Astrocyte (in vitro differentiated cells and primary cell): ENCODE measurements around the gene FRMD4A. TPM values are rescaled to one million over a fixed set of nuclear protein-coding genes. Genes with fewer than 3 reads are reported as not detected.

ENCODE experiments used
- DNase-seq: peaks from one replicate; pipeline ENCODE4 v3.0.0-alpha.2; 2010; ENCODE audit warnings: low read depth
- FAIRE-seq: peaks from 2 replicates; lab custom pipeline; 2011; peaks lifted over from hg19 to GRCh38; lab: Jason Lieb, UNC
- H2AFZ ChIP-seq: 2 replicates; pipeline ENCODE4 v1.6.0; 2012; ENCODE audit warnings: low read depth, low read length, inconsistent platforms
- H3K27ac ChIP-seq: 2 replicates; pipeline ENCODE4 v1.5.1; 2011; ENCODE audit warnings: low read depth, low read length, inconsistent platforms
- H3K27me3 ChIP-seq: 2 replicates; pipeline ENCODE4 v1.6.0; 2011; ENCODE audit warnings: low read length, inconsistent platforms; ENCODE audit not compliant: insufficient read depth
- H3K36me3 ChIP-seq: 2 replicates; pipeline ENCODE4 v1.5.1; 2011; ENCODE audit warnings: low read length, inconsistent platforms; ENCODE audit not compliant: insufficient read depth
- H3K4me1 ChIP-seq: 2 replicates; pipeline ENCODE4 v1.5.1; 2011; ENCODE audit warnings: low read length, inconsistent platforms; ENCODE audit not compliant: insufficient read depth
- H3K4me2 ChIP-seq: 2 replicates; pipeline ENCODE4 v1.6.0; 2012; ENCODE audit warnings: low read length, inconsistent platforms
- H3K4me3 ChIP-seq: 2 replicates; pipeline ENCODE4 v1.5.1; 2011; ENCODE audit warnings: low read depth, mild to moderate bottlenecking, low read length, inconsistent platforms; ENCODE audit not compliant: insufficient read depth
- H3K79me2 ChIP-seq: 2 replicates; pipeline ENCODE4 v1.6.0; 2012; ENCODE audit warnings: mild to moderate bottlenecking, low read length, inconsistent platforms; ENCODE audit not compliant: insufficient read depth
- H3K9ac ChIP-seq: 2 replicates; pipeline ENCODE4 v1.6.0; 2012; ENCODE audit warnings: mild to moderate bottlenecking, low read length, inconsistent platforms
- H3K9me3 ChIP-seq: 2 replicates; pipeline ENCODE4 v1.5.1; 2012; ENCODE audit warnings: low read depth, mild to moderate bottlenecking, low read length, inconsistent platforms; ENCODE audit not compliant: insufficient read depth
- H4K20me1 ChIP-seq: 2 replicates; pipeline ENCODE4 v1.6.0; 2012; ENCODE audit warnings: low read length, inconsistent platforms; ENCODE audit not compliant: insufficient read depth
- H3K27ac Mint-ChIP-seq: one replicate; pipeline ENCODE4 v1.8.0; 2021; ENCODE audit warnings: mild to moderate bottlenecking, mixed read lengths; ENCODE audit not compliant: unreplicated experiment
- H3K27me3 Mint-ChIP-seq: one replicate; pipeline ENCODE4 v1.8.0; 2021; ENCODE audit warnings: low read depth, mixed read lengths; ENCODE audit not compliant: unreplicated experiment
- H3K36me3 Mint-ChIP-seq: one replicate; pipeline ENCODE4 v1.8.0; 2021; ENCODE audit warnings: low read depth, mixed read lengths; ENCODE audit not compliant: unreplicated experiment
- H3K4me1 Mint-ChIP-seq: one replicate; pipeline ENCODE4 v1.8.0; 2021; ENCODE audit warnings: low read depth, mixed read lengths; ENCODE audit not compliant: unreplicated experiment
- H3K4me3 Mint-ChIP-seq: one replicate; pipeline ENCODE4 v1.8.0; 2021; ENCODE audit warnings: mild to moderate bottlenecking, moderate library complexity, mixed read lengths; ENCODE audit not compliant: unreplicated experiment
- H3K9me3 Mint-ChIP-seq: one replicate; pipeline ENCODE4 v1.8.0; 2021; ENCODE audit warnings: mild to moderate bottlenecking, mixed read lengths; ENCODE audit not compliant: unreplicated experiment
- EZH2 ChIP-seq: IDR thresholded peaks from 2 replicates; pipeline ENCODE4 v1.6.1; 2012; ENCODE audit warnings: mild to moderate bottlenecking, low read length, inconsistent platforms; ENCODE audit not compliant: insufficient read depth
- total RNA-seq: library from RNA; stranded (reverse); gene quantifications from 2 replicates; pipeline ENCODE4 v1.2.1, GENCODE V29; 2021
- TF ChIP-seq, protein P1 (sequence below): IDR thresholded peaks from 2 replicates; pipeline ENCODE4 v1.5.1; 2011; ENCODE audit warnings: low read depth, mild to moderate bottlenecking, inconsistent platforms, low read length, moderate library complexity; ENCODE audit not compliant: insufficient read depth

FRMD4A gene
- total RNA-seq, 1 donor from 2014 or later, result 82.5 TPM

GRCh38 chr10:13991353-13991752 is 339.4 kb downstream of the FRMD4A start:
- H3K4me1 ChIP-seq, result peaks cover 42% of the 10 kb centered on the region
- DNase-seq (no peak), FAIRE-seq (no peak)
- H3K27ac Mint-ChIP-seq, result no peak overlapping the region
- peak overlapping the region; percentile 62 for H3K27ac ChIP-seq
- no peak overlapping the region for H3K4me3 Mint-ChIP-seq
- H3K27me3 Mint-ChIP-seq, result no peaks in the 10 kb centered on the region
- peaks cover 43% of the 10 kb centered on the region for H3K4me1 Mint-ChIP-seq
- H4K20me1 ChIP-seq, result no peaks in the 10 kb centered on the region
- peak overlapping the region; percentile 72 for H3K4me2 ChIP-seq
- H2AFZ ChIP-seq, result peak overlapping the region; percentile 11
- peak overlapping the region; percentile 63 for H3K9ac ChIP-seq
- H3K36me3 Mint-ChIP-seq, result no peaks in the 10 kb centered on the region
- no peak for TF ChIP-seq EZH2
- TF ChIP-seq, protein P1, sequence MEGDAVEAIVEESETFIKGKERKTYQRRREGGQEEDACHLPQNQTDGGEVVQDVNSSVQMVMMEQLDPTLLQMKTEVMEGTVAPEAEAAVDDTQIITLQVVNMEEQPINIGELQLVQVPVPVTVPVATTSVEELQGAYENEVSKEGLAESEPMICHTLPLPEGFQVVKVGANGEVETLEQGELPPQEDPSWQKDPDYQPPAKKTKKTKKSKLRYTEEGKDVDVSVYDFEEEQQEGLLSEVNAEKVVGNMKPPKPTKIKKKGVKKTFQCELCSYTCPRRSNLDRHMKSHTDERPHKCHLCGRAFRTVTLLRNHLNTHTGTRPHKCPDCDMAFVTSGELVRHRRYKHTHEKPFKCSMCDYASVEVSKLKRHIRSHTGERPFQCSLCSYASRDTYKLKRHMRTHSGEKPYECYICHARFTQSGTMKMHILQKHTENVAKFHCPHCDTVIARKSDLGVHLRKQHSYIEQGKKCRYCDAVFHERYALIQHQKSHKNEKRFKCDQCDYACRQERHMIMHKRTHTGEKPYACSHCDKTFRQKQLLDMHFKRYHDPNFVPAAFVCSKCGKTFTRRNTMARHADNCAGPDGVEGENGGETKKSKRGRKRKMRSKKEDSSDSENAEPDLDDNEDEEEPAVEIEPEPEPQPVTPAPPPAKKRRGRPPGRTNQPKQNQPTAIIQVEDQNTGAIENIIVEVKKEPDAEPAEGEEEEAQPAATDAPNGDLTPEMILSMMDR, result no peak
- H3K4me3 ChIP-seq, result peak overlapping the region; percentile 13
- H3K36me3 ChIP-seq, result no peaks in the 10 kb centered on the region
- no peaks in the 10 kb centered on the region for H3K9me3 Mint-ChIP-seq
- no peaks in the 10 kb centered on the region for H3K27me3 ChIP-seq
- no peaks in the 10 kb centered on the region for H3K79me2 ChIP-seq
- no peaks in the 10 kb centered on the region for H3K9me3 ChIP-seq

DNA sequence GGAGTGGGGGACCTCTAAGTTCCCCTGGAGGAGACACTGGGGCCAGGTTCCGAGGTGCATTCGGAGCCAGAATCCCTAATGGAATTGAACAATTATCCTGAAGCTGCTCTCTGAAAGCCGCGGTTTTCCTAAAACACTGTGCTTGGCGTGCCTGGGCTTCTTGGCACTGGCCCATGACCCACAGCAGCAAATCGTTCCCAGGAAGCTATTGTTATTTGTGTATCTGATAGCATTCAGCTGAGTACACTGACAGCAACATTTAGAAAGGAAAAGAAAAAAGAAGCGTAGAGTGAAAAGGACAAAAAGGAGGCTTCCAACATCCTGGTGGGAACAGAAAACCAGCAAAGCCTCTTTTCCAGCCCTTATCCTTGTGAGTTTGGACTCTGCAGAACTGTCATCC is 339.8 kb downstream of the FRMD4A start:
- TF ChIP-seq, protein P1, result no peak
- H4K20me1 ChIP-seq, result no peaks in the 10 kb centered on the region
- Mint-ChIP-seq H3K27ac (peak overlapping the region; percentile 28), H3K4me3 (no peak overlapping the region), H3K9me3 (no peaks in the 10 kb centered on the region), H3K36me3 (no peaks in the 10 kb centered on the region), H3K4me1 (peaks cover 43% of the 10 kb centered on the region), H3K27me3 (no peaks in the 10 kb centered on the region)
- DNase-seq (peak; percentile 80), FAIRE-seq (no peak)
- H3K4me3 ChIP-seq, result peak overlapping the region; percentile 13
- H3K27me3 ChIP-seq, result no peaks in the 10 kb centered on the region
- H3K27ac ChIP-seq, result peak overlapping the region; percentile 62
- H3K4me1 ChIP-seq, result peaks cover 42% of the 10 kb centered on the region
- no peaks in the 10 kb centered on the region for H3K36me3 ChIP-seq
- no peaks in the 10 kb centered on the region for H3K79me2 ChIP-seq
- peak overlapping the region; percentile 72 for H3K4me2 ChIP-seq
- no peaks in the 10 kb centered on the region for H3K9me3 ChIP-seq
- peak overlapping the region; percentile 63 for H3K9ac ChIP-seq
- peak overlapping the region; percentile 11 for H2AFZ ChIP-seq

DNA sequence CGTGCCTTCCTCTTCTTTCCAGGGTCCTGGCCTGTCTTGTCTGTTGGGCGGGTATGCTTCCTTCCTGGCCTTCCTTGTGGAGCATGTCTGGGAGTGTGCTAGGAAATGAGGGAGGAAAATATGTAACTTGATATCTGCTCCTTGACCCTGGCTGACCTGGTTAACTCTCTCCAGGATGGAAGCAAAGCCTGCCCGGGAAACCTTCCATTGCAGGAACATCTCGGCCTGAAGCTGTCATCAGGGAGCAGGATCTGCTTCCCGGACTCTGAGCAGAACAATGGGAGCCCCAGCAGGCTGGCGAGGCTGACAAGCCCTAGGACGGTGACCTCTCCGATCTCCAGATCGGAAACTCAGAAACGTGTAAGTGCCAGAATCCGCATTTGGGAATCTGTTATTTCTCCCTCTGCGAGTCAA is 340.3 kb downstream of the FRMD4A start:
- Histone ChIP-seq H4K20me1 (no peaks in the 10 kb centered on the region), H3K79me2 (no peaks in the 10 kb centered on the region), H3K4me3 (no peak overlapping the region), H3K9ac (peak overlapping the region; percentile 63), H3K4me1 (peaks cover 47% of the 10 kb centered on the region), H3K27me3 (no peaks in the 10 kb centered on the region), H3K9me3 (no peaks in the 10 kb centered on the region), H3K27ac (peak overlapping the region; percentile 62), H3K36me3 (no peaks in the 10 kb centered on the region), H2AFZ (peak overlapping the region; percentile 11), H3K4me2 (peak overlapping the region; percentile 72)
- H3K4me1 Mint-ChIP-seq, result peaks cover 43% of the 10 kb centered on the region
- H3K27me3 Mint-ChIP-seq, result no peaks in the 10 kb centered on the region
- no peak overlapping the region for H3K4me3 Mint-ChIP-seq
- DNase-seq (no peak), FAIRE-seq (no peak)
- no peaks in the 10 kb centered on the region for H3K9me3 Mint-ChIP-seq
- H3K27ac Mint-ChIP-seq, result peak overlapping the region; percentile 28
- TF ChIP-seq, protein P1, result no peak
- no peak for TF ChIP-seq EZH2
- no peaks in the 10 kb centered on the region for H3K36me3 Mint-ChIP-seq
